GM08714 (cell line): ENCODE results near the gene TLR6.
"Not testable (repeated sequence)": the region's sequence is repeated elsewhere in the genome, so short reads cannot be mapped to it uniquely, and the experiment has no call there.

Experiments used
- H3K4me3 ChIP-seq: fragments of 200-500 bp; sonication (Bioruptor generic); 2 replicates; pipeline ENCODE4 v1.5.1; 2014; ENCODE audit warnings: mild to moderate bottlenecking, low read length, inconsistent platforms
- ZNF274 ChIP-seq: IDR thresholded peaks from 2 replicates; pipeline ENCODE4 v1.6.1; 2012; ENCODE audit warnings: mild to moderate bottlenecking, low read depth, low read length

The TLR6 gene

GRCh38 chr4:38820329-38821061 lies 36.1 kb downstream of the TLR6 start:
- peak overlapping the region; percentile 44; the same call in 1 of the 2 replicates for H3K4me3 ChIP-seq
- no peak for TF ChIP-seq ZNF274

GRCh38 chr4:38819569-38819968 lies 37.0 kb downstream of the TLR6 start:
- TF ChIP-seq ZNF274: no peak
- H3K4me3 ChIP-seq: peak overlapping the region; percentile 45; the same call in 1 of the 2 replicates

GRCh38 chr4:38818441-38818976 lies 38.1 kb downstream of the TLR6 start:
- TF ChIP-seq ZNF274: no peak
- no peak overlapping the region for H3K4me3 ChIP-seq

GRCh38 chr4:38815885-38816782 lies 40.5 kb downstream of the TLR6 start:
- no peak overlapping the region for H3K4me3 ChIP-seq
- TF ChIP-seq ZNF274: no peak

GRCh38 chr4:38814386-38814785 lies 42.2 kb downstream of the TLR6 start:
- TF ChIP-seq ZNF274: no peak
- H3K4me3 ChIP-seq: no peak overlapping the region

GRCh38 chr4:38811297-38811696 lies 45.3 kb downstream of the TLR6 start:
- no peak for TF ChIP-seq ZNF274
- H3K4me3 ChIP-seq: no peak overlapping the region

- H3K4me3 ChIP-seq: not testable (repeated sequence)
Measured at GRCh38 chr4:38807462-38807861, 49.2 kb downstream of the TLR6 start.

- H3K4me3 ChIP-seq: not testable (repeated sequence)
Measured at GRCh38 chr4:38806251-38806650, 50.4 kb downstream of the TLR6 start.

- no peak for TF ChIP-seq ZNF274
- H3K4me3 ChIP-seq: peak overlapping the region; percentile 60; the same call in 1 of the 2 replicates
Measured at GRCh38 chr4:38805530-38806145, 51.0 kb downstream of the TLR6 start.

- no peak for TF ChIP-seq ZNF274
- peak within 1 kb of the TSS; percentile 60 for H3K4me3 ChIP-seq
Measured at GRCh38 chr4:38804654-38805295, 51.8 kb downstream of the TLR6 start, which contains the start of gene TLR1. TLR1 (minus strand) TSS chr4:38804791; CDS start chr4:38798831, 5,960 bp downstream.

GRCh38 chr4:38803833-38804653 lies 52.6 kb downstream of the TLR6 start:
- H3K4me3 ChIP-seq: peak overlapping the region; percentile 52
- TF ChIP-seq ZNF274: no peak

- no peak for TF ChIP-seq ZNF274
- H3K4me3 ChIP-seq: peak overlapping the region; percentile 2; the same call in 1 of the 2 replicates
Measured at GRCh38 chr4:38802561-38803355, 53.9 kb downstream of the TLR6 start.
